Stimulated activated CD8-positive, alpha-beta memory T cell treated with anti-CD3 and anti-CD28 coated beads, Interleukin-7, amount 100 ng/mL, for 1 hour (primary cell): Measurements from ENCODE around the gene SLC22A17.
A peak's percentile ranks its signal among the peaks of the same experiment; 100 is the strongest.

Source experiments
- DNase-seq, 2 donors: peaks; one replicate each; pipeline ENCODE4 v3.0.0-alpha.2; 2020; ENCODE audit warnings: low read depth in 2 of 2

SLC22A17 gene

DNA sequence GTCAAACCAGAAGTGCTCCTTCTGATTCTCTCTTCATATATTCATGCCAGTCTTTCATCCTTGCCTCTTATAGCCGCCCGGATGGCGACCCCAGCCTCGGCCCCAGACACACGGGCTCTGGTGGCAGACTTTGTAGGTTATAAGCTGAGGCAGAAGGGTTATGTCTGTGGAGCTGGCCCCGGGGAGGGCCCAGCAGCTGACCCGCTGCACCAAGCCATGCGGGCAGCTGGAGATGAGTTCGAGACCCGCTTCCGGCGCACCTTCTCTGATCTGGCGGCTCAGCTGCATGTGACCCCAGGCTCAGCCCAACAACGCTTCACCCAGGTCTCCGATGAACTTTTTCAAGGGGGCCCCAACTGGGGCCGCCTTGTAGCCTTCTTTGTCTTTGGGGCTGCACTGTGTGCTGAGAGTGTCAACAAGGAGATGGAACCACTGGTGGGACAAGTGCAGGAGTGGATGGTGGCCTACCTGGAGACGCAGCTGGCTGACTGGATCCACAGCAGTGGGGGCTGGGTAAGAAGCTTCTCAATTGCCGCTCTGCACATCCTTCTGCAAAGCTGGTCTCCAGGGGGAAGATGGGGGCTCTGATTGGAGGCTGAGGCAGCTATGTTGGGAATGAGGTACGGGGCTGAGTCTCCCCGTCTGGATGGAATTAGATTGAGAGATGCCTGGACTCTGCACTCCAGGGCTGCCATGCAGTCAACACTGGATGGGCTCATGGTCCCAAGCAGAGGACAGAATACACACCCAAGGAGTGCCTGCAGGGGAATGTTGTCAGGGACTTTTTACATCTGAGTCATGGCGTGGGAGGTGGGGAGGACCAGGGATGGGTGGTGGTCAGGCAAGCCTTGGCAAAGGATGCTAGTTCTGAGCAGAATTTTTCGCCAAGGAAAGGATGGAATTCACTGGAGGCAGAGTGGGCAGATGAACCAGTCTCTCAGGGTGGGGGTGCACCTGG is 44.7 kb downstream of the SLC22A17 start:
- no peak for DNase-seq

DNA sequence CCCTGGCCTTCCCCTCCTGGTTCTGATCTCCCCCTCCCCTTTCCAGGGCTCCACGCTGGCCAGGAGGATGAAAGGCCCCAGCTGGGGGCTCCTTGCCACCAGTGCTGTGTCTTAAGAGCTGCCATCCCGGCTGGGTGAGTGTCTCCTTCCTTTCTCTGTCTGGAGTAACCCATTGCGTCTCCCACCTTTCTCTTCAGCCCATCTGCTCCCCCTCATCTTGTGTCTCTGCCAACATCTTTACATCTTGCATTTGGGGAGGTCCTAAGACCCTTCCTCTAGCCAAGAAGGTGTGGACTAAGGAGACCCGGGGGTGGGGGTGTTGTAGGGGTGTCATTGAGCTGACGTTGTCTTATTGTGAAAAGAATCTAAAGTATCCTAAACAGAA is 45.5 kb downstream of the SLC22A17 start:
- DNase-seq: no peak

DNA sequence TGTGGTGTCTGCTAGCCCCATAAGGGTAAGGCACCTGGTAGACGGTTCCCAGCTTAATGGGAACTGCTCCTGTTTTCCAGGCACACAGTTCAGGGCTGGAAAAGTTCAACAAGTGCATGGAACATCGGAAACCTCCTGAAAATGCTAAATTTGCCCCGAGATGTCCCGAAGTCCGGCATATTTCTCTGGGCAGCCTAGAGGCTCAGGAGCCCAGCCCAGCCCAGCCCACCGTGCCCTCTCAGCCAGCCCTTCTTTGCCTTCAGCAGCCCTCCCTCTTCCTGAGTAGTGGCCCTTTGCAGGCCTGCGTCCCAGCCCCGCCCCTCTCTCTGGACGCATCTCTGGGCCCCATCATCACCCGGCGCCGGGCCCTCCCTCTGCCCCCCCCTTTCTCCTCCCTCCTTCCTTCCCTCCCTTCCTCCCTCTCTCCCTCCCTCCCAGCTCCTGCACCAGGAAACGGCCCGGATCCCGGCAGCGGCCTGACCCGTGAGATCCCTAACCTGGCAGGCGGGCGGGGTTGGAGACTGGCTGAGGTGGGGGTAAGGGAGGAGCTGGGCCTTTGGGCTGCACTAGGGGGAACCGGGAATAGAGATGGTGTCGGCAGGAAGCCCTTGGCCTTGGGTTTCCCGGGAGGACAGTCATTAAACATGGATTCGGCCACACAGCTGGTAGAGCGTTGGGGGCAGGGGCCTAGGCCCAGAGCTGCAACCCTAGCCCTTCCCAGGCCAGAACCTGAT is 46.1 kb downstream of the SLC22A17 start, which contains the start of gene BCL2L2:
Gene BCL2L2 (plus strand): TSS at position 422 of the 734 bp plus-strand sequence. CDS start 935 bp downstream, outside the sequence.
- DNase-seq: no peak

DNA sequence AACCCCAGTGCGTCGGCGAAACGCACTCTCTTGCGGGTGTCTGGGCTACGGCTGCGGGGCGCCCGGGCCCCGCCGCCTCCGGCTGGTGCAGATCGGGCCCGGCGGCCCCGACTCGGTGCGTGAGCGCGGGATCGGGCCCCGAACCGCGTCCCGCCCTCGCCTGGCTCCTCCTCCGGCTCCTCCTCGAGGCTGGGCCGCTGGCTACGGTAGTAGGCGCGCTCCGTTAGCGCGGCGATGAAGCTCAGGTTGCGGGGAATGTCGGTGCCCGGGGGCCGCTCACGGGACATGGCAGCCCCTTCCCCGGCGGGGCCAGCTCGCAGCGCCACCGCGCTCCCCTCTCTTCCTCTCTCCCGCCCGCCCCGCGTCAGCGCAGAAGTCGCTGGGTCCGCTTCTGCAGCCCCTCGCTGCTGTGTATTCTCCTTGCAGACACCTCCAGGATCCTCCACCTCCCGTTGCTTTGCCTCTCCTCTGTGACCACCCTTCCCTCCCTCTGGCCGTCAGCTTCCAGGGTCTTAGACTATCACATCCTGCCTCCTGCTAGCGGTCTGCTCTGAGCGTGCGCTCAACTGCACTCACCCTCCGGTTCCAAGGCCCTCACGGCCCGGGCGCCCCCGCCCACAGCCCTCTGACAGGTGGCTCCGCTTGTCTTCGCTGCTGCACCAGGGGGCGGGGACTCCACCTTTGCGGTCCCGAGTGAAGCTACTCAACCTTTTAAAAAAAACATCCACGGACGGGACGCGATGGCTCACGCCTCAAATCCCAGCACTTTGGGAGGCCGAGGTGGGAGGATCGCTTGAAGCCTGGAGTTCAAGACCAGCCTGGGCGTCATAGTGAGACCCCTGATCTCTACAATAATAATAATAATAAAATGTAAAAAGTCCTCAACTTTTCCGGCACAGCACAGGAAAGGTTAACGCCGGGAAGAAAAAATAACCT is 50.1 kb downstream of the SLC22A17 start, which contains the start of gene PPP1R3E:
Gene PPP1R3E (minus strand): TSS at position 570 of the 936 bp plus-strand sequence. CDS start 283 bp downstream, at position 287.
- peak; percentile 62 to 70 for DNase-seq

DNA sequence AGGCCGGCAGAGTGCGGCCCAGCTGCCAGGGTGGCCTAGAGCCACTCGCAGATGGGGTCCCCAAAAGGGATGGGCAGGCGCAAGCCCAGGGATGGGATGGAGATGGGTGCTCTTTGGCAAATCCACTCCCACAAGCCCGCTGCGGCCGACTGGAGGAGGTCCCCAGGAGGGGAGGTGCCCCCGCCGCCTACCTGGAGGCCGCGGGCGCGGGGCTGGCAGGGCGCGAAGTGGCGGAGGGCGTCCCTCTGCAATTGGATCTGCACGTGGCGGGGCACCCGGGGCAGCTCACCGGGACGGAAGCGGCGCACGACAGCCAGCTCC is 50.8 kb downstream of the SLC22A17 start:
- peak in 1 of 2 donors; percentile 27 for DNase-seq

DNA sequence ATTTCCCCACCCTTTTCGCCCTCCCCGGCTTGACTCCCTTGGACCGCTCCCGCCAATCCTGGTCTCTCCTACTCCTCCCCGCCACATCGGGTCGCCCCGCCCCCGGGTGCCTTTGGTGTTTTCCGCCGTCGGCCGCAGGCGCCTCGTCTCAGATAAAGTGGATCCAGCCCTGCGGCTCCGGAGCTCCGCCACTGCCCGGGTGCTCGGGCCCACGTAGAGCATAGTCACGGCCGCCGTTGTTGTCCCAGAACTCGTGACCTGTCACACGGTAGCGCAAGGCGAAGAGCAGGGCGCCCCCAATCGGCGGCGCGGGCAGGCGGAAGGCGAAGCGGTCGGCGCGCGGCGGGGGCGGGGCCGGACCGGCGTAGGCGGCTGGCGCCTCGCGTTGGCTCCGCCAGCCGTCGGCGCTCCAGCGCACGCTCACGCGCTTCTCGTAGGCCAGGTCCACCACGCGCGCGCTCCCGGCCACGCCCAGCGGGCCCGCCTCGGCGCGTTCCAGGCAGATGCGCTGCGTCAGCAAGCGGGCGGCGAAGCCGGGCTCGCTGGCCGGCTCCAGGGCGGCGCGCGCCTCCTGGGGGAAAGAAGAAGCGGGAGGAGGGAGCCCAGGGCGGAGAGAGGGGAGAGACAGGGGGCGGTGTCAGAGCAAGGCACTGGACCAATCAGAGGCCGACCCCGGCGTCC is 51.3 kb downstream of the SLC22A17 start:
- peak; percentile 91 to 94 for DNase-seq

DNA sequence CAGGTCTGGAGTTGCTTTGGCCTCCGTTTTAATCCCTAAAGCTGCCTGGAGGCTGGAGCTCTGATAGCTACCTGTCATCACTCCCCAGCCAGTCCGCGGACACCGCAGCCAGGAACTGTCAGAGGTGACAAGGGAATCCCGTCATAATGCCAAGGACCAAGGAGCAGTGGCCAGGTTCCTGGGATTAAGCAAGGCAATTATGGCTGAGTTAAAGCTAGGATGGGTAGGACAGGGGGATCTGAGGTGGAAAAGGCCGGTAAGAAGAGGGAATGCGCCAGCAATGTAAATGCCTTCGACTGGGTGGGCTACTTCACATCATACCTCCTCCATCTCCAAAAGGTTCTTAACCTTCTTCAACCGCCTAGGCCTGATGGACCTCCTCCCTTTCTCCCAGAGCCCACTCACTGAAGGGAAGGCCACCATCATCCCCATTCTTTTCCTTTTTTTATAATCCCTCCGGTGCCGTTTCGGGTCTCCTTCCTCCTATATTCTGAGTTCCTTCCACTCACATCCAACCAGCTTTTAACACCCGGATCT is 51.9 kb downstream of the SLC22A17 start:
- DNase-seq: no peak

- DNase-seq: no peak
Observed at GRCh38 chr14:23299986-23300686, 52.6 kb downstream of the SLC22A17 start.

- DNase-seq: no peak
Observed at GRCh38 chr14:23299211-23299957, 53.3 kb downstream of the SLC22A17 start.

DNA sequence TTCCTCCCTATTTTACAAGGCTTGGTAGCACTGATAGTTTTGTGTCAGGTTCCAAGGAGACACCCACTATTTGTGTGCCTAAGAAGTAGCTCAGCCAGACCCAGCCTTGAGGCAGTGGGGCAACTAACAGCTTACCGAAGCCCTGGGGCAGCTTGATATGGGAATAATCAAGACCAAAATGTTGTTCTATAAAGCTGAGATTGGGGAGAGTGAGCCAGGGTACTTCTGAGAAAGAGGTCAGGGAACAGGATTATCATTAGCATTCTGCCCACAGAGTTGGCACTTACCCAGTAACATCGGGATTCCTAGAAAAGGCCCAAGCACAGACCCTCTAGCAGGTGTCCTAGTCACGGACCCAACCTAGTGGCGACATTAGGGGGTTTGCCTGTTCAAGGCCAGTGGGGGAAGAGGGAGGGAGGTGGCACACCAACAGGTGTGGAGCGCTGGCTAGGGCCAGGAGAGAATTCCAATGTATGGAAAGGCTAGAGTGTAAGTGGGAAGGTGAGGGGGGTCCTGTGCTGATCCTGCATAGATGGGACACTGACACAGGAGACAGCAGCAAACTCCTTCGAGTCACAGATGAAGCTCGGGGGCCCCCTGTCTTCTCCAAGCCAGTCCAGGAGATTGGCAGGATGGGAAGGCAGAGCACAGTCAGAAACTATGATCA is 54.9 kb downstream of the SLC22A17 start:
- DNase-seq: no peak

- no peak for DNase-seq
Observed at GRCh38 chr14:23297096-23297495, 55.6 kb downstream of the SLC22A17 start.
